Fibroblast of skin of right quadriceps (primary cell): ENCODE results near the gene MYO16.
"Not testable (repeated sequence)": the region's sequence is repeated elsewhere in the genome, so short reads cannot be mapped to it uniquely, and the experiment has no call there.

Experiments used
- DNase-seq: peaks from one replicate; pipeline ENCODE4 v3.0.0-alpha.2; 2013

MYO16 gene

GRCh38 chr13:109211616-109212015, 582.2 kb downstream of the MYO16 start:
- no peak for DNase-seq

DNA sequence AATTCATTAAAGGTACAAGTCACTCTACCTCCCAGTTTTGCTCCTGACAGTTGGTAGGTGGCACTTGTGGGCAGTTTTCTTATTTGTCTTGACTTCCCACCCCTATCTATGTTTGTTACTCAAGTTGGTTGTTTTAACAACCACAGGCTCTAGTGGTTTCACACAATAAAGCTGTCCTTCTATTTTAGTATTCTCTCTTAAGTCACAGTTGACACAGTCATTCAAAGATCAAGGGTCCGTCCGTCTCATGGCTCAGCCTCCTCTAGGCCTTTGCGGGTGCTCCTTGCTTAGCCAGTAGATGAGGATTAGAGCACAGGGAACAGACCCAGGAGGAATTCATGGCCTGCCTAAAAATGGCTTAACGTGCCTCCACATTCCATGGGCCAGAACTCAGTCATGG, 583.2 kb downstream of the MYO16 start:
- no peak for DNase-seq

- no peak for DNase-seq
Observed at GRCh38 chr13:109213714-109214113, 584.3 kb downstream of the MYO16 start.

DNA sequence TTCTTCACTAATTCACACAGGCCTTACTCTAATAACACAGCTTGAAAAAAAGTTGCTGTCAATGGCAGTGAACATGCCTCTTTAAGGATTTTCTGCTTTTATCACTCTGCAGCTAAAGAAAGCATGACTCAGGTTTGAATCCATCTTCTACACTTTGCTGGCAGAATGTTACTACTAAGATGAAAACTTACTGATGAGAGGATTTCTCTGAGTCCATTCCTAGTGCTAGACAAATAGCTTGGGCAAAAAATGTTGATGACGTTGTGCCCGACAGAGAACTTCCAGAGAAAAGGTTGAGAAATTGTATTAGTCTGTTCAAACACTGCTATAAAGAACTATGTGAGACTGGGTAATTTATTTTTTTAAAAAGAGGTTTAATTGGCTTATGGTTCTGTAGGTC, 585.0 kb downstream of the MYO16 start:
- DNase-seq = no peak

DNA sequence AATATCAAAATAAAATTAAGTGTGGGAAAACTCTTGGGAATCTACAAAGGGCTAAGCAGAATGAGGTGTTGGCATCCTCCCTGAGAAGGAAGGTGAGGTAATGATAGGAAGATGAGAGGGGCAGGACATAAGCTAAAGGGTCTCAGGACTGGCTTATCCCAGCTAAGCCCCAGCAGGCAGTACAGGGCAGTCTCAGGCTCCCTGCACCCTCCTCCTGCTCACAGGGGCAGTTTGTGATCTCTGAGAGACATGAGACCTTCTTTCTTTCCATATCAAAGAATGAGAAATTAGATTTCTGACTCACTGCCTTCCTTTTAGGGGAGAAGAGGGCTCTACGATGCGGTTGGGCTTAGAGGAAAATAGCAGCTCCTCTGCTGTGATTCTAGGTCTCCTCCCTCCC, 586.0 kb downstream of the MYO16 start:
- DNase-seq = no peak

GRCh38 chr13:109217510-109217909, 588.1 kb downstream of the MYO16 start:
- DNase-seq = not testable (repeated sequence)

GRCh38 chr13:109220631-109221030, 591.2 kb downstream of the MYO16 start:
- no peak for DNase-seq

- DNase-seq = no peak
Observed at GRCh38 chr13:109224033-109224432, 594.6 kb downstream of the MYO16 start.

- no peak for DNase-seq
Observed at GRCh38 chr13:109226631-109227030, 597.2 kb downstream of the MYO16 start.

DNA sequence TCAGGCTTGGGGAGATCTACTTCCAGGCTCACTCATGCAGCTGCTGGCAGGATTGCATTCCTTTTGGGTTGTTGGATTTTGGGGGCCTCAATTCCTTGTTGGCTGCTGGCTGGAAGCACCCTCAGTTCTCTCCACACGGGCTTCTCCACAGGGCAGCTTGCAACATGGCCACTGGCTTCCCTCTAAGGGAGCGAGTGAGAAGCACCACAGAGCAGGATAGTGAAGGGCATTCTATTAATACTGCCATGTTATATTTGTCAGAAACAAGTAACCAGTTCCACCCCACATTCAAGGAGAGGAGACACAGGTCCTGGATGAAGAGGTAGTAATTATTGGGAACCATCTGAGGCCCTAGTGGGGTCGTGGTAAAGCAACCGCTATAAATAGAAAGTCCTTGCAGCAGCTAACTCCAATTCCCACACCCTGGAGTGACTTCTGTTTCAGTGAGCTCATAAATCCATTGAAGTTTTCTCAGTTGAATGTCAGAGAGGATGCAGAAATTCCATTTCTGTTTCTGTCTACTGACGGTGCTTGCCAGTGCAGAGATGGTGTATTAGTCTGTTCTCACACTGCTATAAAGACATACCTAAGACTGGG, 598.0 kb downstream of the MYO16 start:
- DNase-seq = no peak

DNA sequence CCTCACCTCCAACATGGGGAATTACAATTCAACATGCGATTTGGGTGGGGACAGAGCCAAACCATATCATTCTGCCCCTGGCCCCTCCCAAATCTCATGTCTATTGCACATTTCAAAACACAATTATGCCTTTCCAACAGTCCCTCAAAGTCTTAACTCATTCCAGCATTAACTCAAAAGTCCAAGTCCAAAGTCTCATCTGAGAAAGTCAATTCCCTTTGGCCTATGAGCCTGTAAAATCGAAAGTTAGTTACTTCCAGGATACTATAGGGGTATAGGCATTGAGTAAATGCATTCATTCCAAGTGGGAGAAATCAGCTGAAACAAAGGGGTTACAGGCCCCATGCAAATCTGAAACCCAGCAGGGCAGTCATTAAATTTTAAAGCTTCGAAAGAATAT, 598.8 kb downstream of the MYO16 start:
- no peak for DNase-seq

DNA sequence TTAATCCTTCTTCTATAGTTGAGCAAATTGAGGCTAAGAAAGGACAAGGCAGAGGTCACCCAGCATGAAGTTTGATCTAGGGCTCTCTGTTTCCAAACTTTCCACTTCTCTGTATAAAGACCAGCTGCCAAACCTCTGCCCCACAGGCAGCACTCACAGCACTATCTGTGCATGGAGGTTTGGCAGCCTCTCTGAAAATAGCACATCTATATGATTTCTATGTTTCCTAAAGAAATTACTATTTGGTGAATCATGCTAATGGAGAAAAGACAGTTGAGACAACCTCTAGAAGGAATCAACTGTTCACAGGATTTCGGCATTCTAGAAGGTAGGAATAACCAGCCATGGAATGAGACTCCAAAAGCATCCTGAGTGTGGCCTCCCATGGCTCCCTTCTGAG, 602.5 kb downstream of the MYO16 start:
- DNase-seq = peak; percentile 65

GRCh38 chr13:109233293-109233692, 603.9 kb downstream of the MYO16 start:
- DNase-seq = no peak

GRCh38 chr13:109235901-109236300, 606.5 kb downstream of the MYO16 start:
- DNase-seq = no peak

DNA sequence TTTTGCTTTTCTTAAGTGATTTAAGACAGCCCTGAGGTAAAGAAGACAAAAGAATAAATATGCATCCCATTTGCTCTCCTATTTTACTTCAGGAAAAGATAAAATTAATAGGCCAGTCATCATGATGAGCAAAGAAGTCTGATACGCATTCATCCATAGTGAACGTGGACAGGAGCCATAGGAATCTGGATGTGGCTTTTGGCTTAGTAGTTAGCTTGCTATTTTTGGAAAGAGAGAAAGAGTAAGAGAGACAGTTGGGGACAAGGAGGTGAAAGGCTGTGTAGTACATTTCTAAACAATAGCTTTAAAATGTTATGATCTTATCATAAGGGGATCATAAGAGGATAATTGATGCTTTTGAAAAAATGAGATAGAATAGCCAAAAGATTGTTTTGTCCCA, 611.7 kb downstream of the MYO16 start:
- DNase-seq = peak; percentile 32

GRCh38 chr13:109243311-109243951, 614.0 kb downstream of the MYO16 start:
- DNase-seq = peak; percentile 96

- DNase-seq = no peak
Observed at GRCh38 chr13:109244566-109244965, 615.2 kb downstream of the MYO16 start.

DNA sequence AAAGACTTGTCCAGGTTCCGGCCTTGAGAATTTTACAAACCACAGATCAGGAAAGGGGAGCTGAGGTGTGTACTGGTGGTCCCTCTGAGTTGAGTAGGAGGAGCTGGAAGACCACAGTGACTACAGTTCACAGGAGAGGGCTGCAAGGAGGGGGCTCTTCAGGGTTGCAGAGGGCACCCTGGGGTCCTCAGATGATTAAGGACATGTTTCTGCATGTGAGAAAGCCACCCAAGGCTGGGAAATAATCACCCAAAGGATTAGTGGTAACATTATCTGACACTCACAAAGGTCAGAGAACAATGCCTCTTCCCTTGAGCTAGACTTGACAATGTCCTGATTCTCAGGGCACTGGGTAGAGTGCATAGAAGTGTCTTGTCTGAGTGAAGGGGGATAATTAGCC, 616.6 kb downstream of the MYO16 start:
- DNase-seq = no peak

GRCh38 chr13:109249780-109250528, 620.5 kb downstream of the MYO16 start:
- no peak for DNase-seq

DNA sequence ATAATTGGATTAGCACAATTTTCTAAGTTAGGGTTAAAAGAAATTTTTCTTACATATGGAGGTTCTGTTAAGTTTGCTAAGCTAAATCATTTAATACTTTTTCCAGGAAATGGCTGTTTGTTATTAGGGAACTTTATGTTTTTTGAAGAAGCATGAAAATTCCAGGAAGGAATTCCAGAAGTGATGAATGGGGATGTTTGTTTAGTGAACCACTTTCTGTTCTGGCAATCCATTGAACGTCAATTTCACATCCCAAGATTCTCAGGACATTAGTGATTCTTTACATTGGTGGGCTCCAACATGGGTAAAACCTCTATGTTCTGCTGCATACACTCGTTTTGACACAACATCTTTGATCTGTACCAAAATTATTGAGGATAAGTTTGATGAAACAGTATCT, 622.5 kb downstream of the MYO16 start:
- peak; percentile 35 for DNase-seq

DNA sequence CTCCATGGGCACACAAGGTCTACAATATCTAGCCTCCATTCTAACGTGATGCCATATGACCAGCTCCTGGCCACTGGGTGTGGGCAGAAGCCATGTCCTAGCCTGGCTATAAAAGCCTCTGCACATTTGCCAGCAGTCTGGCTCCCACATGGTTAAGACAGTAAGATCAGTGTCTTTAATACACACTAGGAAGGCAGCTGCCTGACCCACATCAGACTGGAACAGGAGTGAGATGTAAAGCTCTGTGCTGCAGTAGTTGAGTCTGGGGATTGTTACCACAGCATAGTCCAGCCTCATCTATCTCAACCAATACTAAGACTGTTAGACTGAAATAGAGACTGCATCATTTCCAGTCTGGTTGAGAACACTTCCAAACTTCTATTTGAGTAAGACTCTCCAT, 623.9 kb downstream of the MYO16 start:
- no peak for DNase-seq

DNA sequence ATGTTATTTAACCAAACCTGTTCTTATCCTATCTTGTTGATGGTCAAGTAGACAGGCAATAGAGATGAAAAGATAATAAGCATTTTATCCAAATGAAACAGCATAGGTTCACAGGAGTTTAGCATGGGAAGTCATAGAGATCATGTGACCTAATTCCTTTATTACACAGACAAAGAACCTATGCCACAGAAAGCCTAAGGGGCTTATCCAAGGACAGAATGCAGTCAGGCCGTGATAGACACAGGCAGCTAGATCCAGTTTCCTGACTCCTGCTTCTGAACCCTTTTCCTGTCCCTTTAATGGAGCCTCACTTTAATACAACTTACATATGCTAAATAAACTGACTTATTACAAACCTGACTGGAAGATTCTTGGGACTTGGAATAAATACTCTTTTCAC, 624.9 kb downstream of the MYO16 start:
- no peak for DNase-seq

- DNase-seq = peak; percentile 40
Observed at GRCh38 chr13:109255141-109255856, 625.9 kb downstream of the MYO16 start.
